GM18867 (cell line): ENCODE measurements around the gene LMOD2.
"Not testable (repeated sequence)": the region's sequence is repeated elsewhere in the genome, so short reads cannot be mapped to it uniquely, and the experiment has no call there.

Experiments used
- ATAC-seq: cut with Tn5 transposase; IDR thresholded peaks from one replicate; pipeline ENCODE4 v1.9.1; 2021; ENCODE audit warnings: mild to moderate bottlenecking, moderate library complexity; ENCODE audit not compliant: unreplicated experiment

Gene LMOD2, protein sequence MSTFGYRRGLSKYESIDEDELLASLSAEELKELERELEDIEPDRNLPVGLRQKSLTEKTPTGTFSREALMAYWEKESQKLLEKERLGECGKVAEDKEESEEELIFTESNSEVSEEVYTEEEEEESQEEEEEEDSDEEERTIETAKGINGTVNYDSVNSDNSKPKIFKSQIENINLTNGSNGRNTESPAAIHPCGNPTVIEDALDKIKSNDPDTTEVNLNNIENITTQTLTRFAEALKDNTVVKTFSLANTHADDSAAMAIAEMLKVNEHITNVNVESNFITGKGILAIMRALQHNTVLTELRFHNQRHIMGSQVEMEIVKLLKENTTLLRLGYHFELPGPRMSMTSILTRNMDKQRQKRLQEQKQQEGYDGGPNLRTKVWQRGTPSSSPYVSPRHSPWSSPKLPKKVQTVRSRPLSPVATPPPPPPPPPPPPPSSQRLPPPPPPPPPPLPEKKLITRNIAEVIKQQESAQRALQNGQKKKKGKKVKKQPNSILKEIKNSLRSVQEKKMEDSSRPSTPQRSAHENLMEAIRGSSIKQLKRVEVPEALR

DNA sequence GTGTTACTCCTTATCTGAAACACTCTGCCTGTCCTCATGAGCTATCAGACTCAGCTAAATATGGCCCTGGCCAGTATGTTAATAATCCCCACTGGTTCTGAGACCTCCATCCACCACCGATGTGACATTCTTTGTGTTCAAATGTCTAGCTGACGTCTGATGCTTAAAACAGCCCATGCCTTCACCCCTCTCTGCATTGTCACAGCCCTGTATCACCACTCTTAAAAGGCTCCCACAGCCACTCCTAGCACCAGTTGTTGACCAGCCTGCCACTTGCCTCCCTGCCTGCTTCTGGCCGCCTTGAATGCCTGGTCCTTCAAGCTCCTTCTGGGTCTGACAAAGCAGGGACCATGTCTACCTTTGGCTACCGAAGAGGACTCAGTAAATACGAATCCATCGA, at the start of gene LMOD2:
TSS of gene LMOD2 (plus strand) at position 253 of the 400 bp plus-strand sequence. CDS start at position 351, 98 bp downstream.
- ATAC-seq, result no peak

DNA sequence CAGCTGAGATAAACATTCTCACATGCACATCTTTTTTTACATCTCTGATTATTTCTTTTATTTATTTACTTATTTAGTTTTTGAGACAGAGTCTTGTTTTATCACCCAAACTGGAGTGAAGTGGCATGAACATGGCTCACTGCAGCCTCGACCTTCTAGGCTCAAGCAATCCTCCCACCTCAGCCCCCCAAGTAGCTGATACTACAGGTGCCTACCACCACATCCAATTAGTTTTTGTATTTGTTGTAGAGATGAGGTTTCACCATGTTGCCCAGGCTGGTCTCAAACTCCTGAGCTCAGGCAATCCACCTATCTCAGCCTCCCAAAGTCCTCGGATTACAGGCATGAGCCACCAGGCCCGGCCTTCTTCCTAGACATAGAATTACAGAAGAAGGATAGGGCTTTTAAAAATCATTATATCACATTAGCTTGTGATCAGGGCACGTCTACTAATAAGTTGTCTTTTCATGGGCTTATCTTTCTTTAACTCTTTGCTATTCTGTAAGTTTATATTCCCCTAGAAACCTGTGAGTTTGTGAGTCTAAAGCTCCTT, 48.2 kb upstream of the LMOD2 start:
- no peak for ATAC-seq

DNA sequence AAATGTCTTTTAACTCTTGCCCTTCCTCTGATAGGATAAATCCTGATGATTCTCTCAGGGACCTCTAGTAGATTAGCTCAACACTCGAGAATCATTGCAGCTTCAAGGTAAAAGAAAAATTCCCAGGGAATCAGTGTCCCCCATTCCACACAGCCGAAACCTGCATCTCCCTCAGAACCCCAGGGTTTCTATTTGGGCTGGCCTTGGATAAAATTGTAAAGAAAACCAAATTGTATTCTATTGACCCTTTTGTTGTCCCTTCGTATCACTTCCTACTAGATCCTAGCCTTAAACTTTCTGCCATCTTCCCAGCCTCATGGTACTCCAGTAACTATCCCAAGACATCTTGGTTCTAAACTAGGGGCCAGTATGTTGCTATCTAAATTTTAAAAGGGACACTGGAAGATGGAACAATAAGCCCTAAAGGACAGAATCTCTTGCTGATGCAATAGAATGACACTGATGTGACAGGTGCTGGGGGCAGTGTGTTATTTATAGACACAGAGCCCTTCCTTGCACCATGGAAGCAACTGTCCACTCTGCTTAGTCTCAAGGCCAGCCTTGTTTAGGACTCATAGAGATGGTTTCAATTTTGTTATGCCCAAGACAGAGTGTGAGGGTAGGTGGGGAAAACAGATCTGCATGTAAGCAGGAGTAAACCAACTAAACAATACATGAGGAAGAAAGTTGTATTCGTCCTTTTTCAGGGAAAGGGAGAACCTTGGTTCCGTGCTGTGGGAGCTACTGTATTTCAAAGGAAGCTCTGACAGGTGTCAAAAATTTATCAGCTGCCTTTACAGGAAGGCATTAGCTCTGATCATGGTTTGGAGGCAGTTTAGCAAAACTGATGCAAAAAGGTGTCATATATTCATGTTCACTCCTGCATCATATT, 46.4 kb upstream of the LMOD2 start:
- no peak for ATAC-seq

DNA sequence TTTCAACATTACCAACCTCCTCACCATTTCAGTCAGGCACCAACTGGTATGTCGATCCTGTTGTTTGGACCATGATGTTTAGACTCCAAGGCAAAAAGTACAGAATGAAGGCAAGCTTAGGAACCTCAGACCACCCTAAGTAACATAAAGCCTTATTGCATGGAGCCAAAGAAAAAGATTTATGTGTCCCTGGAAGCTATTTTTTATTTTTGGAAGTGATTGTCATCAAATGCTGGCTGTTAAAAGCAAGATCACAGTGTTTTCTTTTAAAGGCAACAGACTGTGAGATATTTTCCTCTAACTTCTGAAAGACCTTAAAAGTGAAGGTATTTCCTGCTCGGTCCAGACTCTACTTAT, 45.8 kb upstream of the LMOD2 start:
- ATAC-seq, result no peak

DNA sequence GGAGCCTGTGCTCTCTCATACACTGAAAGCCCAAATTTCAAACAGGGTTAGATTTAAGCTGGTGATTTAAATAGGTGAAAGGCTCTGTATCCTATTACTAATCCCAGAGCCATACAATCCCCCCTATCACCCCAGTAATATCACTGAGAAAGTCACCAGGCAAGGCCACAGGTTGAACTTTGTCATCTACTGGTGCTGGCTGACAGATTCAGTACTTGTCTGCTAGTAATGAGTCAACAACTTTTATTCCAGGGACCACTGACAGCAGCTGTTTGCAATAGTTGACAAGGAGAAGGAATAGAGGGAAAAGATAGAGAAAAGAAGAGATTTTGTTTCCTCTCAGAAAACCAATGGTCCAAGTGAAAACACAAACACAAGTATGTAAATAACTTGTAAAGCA, 43.6 kb upstream of the LMOD2 start:
- no peak for ATAC-seq

DNA sequence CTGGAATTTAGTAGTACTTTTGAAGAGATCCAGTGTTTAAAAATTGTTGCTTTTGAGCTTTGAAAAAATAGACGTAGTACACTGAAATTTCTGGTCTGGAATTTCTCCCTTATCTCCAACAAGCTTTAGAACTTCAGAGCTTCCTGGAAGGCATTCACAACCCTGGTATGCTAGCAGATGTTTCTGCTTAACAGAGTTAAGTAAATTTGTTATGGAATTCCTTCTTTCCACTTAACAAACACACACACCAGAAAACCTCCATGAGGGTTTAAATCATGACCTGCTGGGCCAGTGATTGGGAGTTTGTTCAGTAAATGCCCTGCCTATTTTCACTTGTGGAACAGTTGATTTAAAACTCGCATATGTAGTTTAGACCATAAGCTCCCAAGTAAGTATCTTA, 40.3 kb upstream of the LMOD2 start:
- ATAC-seq, result no peak

DNA sequence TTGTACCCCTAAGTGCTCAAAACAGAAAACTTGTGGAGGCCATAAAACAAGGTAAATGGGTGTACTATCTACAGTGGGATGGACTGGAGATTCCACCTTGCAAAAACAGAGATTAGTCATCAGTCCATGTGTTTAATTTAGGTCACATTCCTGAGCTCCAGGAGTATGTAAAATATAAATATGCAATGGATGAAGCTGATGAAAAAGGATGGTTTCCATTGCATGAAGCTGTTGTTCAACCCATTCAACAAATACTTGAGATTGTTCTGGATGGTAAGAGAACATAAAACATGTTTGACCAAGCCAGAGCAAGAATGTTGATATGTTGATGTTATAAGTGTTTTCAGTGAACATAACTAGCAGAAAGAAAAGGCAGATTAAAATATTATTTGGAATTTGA, 39.4 kb upstream of the LMOD2 start:
- no peak for ATAC-seq

DNA sequence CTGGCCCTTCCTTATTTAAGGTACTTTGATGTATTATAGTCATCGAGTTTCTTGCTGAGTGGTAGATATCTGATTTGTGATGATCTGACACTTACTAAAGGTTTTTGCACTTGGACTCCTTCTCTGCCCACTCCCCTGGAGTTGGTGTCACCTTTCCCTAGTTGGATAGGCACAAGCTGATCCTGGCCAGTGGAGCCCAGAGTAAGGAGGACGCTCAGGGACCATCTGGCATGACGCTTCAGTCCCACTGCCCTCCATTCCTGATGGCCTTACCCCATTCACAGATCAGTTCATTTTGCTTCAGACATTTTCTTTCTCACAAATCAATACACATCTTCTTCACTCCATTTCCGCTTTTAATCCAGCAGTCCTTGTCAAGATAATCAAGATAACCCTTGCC, 34.0 kb upstream of the LMOD2 start:
- ATAC-seq, result no peak

DNA sequence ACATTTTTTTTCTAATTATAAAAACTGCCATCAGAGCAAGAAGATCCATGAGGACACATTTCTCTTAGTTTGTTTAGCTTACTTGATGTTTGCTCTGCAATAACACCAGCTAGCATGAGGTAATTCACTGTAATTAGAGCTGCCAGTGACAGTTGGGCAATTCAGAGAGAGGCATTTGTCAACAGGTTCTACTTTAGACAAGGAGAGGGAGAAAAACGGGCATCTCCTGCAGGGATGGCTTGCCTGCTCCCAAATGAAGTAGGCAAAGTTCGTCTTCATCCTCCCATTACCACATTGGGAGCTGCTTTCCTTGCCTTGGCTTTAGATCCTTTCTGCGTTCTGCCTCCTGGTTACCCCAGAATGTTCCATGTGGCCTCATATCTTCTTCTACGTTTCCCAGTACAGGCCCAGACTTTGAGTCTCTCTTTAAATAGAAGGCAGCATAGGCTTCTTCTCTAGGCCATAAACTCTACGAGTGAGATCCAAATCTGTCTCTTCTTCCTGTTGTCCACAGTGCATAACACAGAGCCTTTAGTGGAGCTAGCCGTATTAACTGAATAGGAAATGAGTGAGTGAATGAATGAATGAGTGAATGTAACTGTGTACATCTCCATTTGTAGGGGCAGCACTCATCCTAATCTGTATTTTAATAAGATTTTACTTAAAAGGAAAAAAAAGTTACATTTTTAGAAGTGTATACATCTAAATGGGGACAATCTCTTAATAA, 32.8 kb upstream of the LMOD2 start:
- ATAC-seq, result no peak

DNA sequence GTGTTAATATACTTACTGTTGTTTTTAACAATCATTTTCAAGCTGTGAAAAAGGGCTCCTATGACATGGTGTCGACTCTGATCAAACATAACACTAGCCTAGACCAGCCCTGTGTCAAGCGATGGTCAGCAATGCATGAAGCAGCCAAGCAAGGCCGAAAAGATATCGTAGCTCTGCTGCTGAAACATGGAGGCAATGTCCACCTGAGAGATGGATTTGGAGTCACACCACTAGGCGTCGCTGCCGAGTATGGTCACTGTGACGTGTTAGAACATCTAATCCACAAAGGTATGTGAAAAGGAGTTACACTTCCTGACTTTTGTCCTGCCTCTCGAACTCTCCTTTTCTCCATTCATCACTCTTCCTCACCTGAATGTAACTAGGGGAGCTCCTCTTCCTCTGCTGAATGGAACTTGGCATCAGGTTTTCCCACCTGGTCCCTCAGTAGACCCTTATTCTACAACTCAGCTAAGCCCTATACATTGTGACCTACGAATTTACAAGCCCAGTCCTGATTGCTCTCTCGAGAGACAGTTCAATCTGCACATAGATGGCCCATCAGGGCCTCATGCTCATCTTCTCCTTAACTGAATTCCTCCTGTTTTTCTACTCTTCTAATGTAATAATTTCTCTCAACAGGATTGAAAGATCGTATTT, 31.0 kb upstream of the LMOD2 start:
- ATAC-seq, result peak; percentile 98

DNA sequence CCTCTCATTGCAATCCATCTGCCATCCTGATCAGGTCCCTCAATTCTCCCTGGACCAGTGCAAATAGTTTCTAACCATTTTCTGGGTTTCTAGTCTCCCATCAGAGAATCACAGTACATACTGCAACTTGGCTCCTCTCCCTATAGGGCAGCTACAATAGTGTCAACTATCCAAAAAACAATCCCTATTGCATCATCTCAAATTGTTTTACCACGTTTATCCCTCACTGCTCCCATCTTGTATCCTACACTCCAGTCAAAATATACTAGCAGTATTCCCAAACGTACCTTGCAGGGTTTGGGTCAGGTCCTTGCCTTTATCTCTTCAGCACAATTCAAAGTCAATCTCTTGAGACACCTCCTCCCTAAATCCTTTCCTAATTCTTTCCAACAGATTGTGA, 30.4 kb upstream of the LMOD2 start:
- no peak for ATAC-seq

DNA sequence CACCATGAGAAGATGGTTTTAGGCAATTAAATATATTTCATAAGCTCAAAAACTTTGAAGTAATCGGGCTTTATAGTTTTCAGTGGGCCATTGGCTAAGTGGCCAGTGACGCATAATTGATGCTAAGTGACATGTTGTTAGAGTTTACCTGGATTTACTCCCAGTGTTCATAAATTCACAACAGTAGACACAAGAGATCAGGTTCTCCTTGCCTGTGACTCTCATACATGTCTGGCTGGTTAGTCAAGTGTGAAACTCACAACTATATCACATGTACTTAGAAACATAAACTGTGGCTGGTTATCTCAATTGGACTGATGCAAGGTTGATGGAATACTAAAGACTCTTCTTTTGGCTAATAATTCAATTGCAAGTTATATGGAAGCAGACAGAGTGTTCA, 27.8 kb upstream of the LMOD2 start:
- ATAC-seq, result no peak

DNA sequence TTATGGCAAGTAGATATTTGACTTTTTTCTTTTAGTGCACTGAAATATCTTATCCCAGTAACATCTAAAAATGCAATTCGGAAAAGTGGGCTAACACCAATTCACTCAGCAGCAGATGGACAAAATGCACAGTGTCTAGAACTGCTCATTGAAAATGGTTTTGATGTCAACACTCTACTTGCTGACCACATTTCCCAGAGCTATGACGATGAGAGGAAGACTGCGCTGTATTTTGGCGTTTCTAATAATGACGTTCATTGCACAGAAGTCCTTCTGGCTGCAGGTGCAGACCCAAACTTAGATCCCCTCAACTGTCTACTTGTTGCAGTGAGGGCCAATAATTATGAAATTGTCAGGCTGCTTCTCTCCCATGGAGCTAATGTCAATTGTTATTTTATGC, 26.8 kb upstream of the LMOD2 start:
- ATAC-seq, result no peak

DNA sequence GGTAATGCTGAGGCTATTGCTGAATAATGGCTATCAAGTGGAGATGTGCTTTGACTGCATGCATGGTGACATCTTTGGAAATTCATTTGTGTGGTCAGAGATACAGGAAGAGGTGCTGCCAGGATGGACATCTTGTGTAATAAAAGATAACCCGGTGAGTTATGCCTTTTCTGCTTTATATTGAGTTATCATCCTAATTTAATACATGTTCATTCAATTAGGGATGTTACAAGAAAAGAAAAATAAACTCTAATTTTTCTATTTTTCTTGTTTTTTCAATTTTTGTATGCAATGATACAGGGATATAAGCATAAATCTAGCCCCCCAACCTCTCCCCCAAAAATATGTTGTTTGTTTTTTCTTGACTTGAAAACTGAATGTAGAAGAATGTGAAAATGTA, 26.4 kb upstream of the LMOD2 start:
- no peak for ATAC-seq

DNA sequence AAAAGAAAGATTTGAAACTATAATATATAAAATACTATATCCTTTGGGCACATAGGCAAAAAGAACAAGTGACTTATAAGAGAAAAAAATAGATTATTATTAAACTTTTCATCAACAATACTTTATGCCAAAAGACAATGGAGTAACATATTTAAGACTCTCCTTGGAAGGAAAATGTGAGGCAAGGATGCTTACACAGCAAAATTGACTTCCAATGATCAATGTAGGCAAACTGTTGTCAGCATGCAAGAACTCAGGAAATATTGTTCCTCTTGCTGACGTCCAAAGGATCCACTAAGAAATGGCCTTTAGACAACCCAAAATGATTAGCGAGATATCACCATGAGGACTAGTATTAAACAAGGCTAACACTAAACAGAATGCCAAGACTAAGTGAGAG, 22.9 kb upstream of the LMOD2 start:
- ATAC-seq, result no peak

DNA sequence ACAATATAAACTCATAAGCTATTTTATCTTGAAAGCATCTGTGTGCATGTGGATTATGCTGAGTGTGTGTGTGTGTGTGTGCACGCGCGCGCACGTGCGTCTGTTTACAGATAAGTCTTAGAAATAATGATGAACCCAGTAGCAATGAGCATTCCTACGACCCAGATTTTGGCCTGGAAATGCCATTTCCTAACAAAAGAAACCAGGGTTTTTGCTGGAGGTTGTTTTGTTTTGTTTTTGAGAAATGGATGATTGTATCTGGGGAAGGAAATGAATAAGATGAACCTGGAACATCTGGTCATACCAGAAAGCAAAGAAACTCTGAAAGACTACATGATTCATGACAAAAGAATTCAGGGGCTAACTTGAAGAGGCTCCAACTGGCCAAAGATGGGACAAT, 22.1 kb upstream of the LMOD2 start:
- ATAC-seq, result no peak

DNA sequence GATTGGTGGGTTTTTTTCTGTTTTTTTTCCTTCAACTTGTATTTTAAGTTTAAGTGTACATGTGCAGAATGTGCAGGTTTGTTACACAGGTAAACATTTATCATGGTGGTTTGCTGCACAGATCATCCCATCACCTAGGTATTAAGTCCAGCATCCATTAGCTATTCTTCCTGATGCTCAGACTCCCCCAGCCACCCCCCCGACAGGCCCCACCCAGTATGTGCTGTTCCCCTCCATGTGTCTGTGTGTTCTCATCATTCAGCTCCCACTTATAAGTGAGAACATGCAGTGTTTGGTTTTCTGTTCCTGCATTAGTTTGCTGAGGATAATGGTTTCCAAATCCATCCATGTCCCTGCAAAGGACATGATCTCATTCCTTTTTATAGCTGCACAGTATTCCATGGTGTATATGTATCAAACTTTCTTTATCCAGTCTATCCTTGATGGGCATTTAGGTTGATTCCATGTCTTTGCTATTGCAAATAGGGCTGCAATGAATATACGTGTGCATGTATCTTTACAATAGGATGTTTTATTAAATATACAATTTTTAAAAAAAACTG, 21.6 kb upstream of the LMOD2 start:
- not testable (repeated sequence) for ATAC-seq

DNA sequence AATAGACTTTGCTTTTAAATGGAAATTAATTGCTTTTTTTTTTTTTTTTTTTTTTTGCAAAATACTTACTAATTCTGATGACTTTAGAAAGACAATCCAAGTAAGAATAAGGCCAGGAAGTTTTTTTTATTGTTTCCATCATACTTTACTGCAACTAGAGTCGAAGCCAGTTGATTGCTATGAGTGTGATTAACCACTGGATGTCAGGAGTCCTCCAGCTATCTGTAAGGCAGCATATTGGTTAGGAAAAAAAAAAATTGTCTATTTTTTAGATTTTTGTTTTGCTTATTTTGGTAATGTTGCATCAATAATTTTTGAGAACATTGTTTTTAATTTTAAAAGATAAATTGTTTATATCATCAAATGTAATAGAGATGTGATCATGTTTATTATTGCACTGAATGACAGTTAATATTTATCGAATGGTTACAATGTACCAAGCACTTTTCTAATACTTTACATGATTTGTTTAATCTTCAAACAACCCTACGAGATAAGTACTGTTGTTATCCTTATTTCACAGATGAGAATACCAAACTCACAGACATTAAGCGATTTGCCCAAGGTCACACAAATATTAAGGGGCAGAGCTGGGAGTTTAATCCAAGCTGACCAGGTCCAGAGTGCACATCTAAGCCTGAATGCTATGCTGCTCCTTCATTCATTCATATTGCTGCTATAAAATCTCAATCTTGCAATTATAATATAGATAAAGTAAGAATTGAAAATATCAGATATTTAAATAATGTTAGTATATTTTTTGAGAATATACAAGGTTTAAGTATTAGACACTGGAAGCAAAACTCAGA, 19.9 kb upstream of the LMOD2 start:
- no peak for ATAC-seq

DNA sequence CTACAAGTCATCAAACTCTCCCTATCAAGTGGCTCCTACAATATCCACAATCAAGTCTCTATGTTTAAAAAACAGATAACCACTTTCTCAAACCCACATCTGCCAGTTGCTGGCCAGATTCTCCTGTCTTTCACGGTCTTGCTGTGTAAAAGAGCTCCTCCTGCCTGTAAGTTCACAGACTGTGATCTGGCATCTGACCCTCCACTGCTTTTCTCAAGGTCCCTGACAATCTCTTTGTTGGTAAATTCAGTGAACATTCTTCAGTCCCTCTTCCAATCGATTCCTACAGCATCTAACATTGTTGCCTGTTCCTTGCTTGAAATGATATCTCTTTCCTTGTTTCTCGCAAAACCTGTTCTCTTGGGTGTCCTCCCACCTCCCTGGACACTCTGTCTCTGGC, 18.5 kb upstream of the LMOD2 start:
- no peak for ATAC-seq
